HepG2 (cell line): Measurements from ENCODE around the gene UBAP2L. TPM values are rescaled to one million over a fixed set of nuclear protein-coding genes. Genes with fewer than 3 reads are reported as not detected.

Experiments
- ATAC-seq: fragments of 200-7000 bp; cut with Tn5 transposase; 3 replicates; pipeline ENCODE4 v1.9.1; 2020; ENCODE audit warnings: mild to moderate bottlenecking, moderate library complexity
- BruUV-seq: library from RNA; stranded (reverse); fragments of 400-500 nt; replicated peaks from 2 replicates; lab custom pipeline; 2021; lab: Mats Ljungman, UMichigan
- CTCF ChIA-PET: fragments of 300-600 bp; formaldehyde crosslinking; extraction: SDS; loops from one replicate; lab custom pipeline; 2021; ENCODE audit warnings: low total read pairs, inconsistent platforms, low intra/inter-chr PET ratio; lab: Yijun Ruan, JAX
- POLR2A ChIA-PET: fragments of 350-600 bp; sonication (Branson Sonifier 250); formaldehyde crosslinking; loops from one replicate; lab custom pipeline; 2020; ENCODE audit warnings: antibody characterized with exemption, inconsistent platforms; lab: Yijun Ruan, JAX
- DNase-seq: peaks from one replicate; pipeline ENCODE4 v3.0.0-alpha.2; 2015; ENCODE audit warnings: low spot score
- FAIRE-seq: peaks from 3 replicates; lab custom pipeline; 2011; peaks lifted over from hg19 to GRCh38; lab: Jason Lieb, UNC
- H2AFZ ChIP-seq: one replicate; pipeline ENCODE4 v1.6.1; 2011; ENCODE audit warnings: low read length, inconsistent platforms
- H3K27ac ChIP-seq: fragments of 300-600 bp; 3 replicates; pipeline ENCODE4 v1.8.0; 2011; ENCODE audit warnings: mixed run types, mild to moderate bottlenecking, mixed read lengths, low read length, inconsistent platforms; ENCODE audit not compliant: insufficient read depth; ENCODE audit errors: extremely low read length
- H3K27me3 ChIP-seq, 2 experiments: fragments of 200-600 bp in 1 of 2; 2 replicates in 1 of 2; 3 replicates in 1 of 2; pipeline versions ENCODE4 v1.6.0 to v1.8.0; 2011; ENCODE audit warnings: low read length in 2 of 2, mild to moderate bottlenecking in 2 of 2, moderate library complexity in 2 of 2, inconsistent platforms in 1 of 2; ENCODE audit not compliant: insufficient read depth in 2 of 2, control insufficient read depth in 1 of 2
- H3K36me3 ChIP-seq, 2 experiments: fragments of 200-600 bp in 1 of 2; replicated peaks in 1 of 2; 2 replicates in 1 of 2; 3 replicates in 1 of 2; pipeline versions ENCODE4 v1.5.1 to v1.8.0; 2011; ENCODE audit warnings: low read length in 2 of 2, inconsistent platforms in 1 of 2; ENCODE audit not compliant: insufficient read depth in 2 of 2, control insufficient read depth in 1 of 2
- H3K4me1 ChIP-seq: 2 replicates; pipeline ENCODE4 v1.5.1; 2012; ENCODE audit warnings: low read length, inconsistent platforms; ENCODE audit not compliant: insufficient read depth
- H3K4me2 ChIP-seq: 2 replicates; pipeline ENCODE4 v1.6.0; 2011; ENCODE audit warnings: low read depth, low read length, inconsistent platforms
- H3K4me3 ChIP-seq, 3 experiments: fragments of 200-600 bp in 1 of 3; sonication (generic), shearing (Covaris generic) in 1 of 3; replicated peaks in 1 of 3; 2 replicates each; pipeline ENCODE4 v1.5.1; 2011 to 2016; ENCODE audit warnings: low read length in 3 of 3, inconsistent platforms in 2 of 3, low read depth in 2 of 3, mild to moderate bottlenecking in 2 of 3, control low read depth in 1 of 3, mixed read lengths in 1 of 3; ENCODE audit not compliant: insufficient read depth in 1 of 3
- H3K79me2 ChIP-seq: one replicate; pipeline ENCODE4 v1.6.1; 2011; ENCODE audit warnings: low read length, inconsistent platforms; ENCODE audit not compliant: insufficient read depth
- H3K9ac ChIP-seq: 2 replicates; pipeline ENCODE4 v1.6.0; 2011; ENCODE audit warnings: mild to moderate bottlenecking, low read depth, low read length, inconsistent platforms; ENCODE audit not compliant: insufficient read depth
- H3K9me3 ChIP-seq: 2 replicates; pipeline ENCODE4 v1.5.1; 2012; ENCODE audit warnings: mild to moderate bottlenecking, low read length
- H4K20me1 ChIP-seq: 2 replicates; pipeline ENCODE4 v1.6.0; 2011; ENCODE audit warnings: inconsistent platforms, mild to moderate bottlenecking, low read length, moderate library complexity; ENCODE audit not compliant: insufficient read depth
- ADNP ChIP-seq: sonication (generic); formaldehyde crosslinking; IDR thresholded peaks from 2 replicates; pipeline ENCODE4 v1.4.0; 2020; ENCODE audit warnings: missing genetic modification reagents
- FOXA1 ChIP-seq, 2 experiments: fragments of 450-650 bp in 1 of 2; sonication (generic) in 1 of 2; formaldehyde crosslinking in 1 of 2; IDR thresholded peaks; 2 replicates each; pipeline versions ENCODE4 v1.4.0 to v1.6.1; 2016 to 2020; ENCODE audit warnings: missing genetic modification reagents in 1 of 2
- FOXA3 ChIP-seq: IDR thresholded peaks from 2 replicates; pipeline ENCODE4 v1.6.1; 2016; ENCODE audit warnings: missing genetic modification reagents, missing compliant biosample characterization
- HCFC1 ChIP-seq: fragments of 150-350 bp; IDR thresholded peaks from 2 replicates; pipeline ENCODE4 v1.6.1; 2014; ENCODE audit warnings: low read depth, low read length
- PAWR ChIP-seq: sonication (generic); formaldehyde crosslinking; IDR thresholded peaks from 2 replicates; pipeline ENCODE4 v1.4.0; 2020; ENCODE audit warnings: missing genetic modification reagents, mild to moderate bottlenecking, borderline replicate concordance
- ZFP90 ChIP-seq: sonication (generic); formaldehyde crosslinking; IDR thresholded peaks from 2 replicates; pipeline ENCODE4 v1.8.0; 2022; ENCODE audit warnings: missing genetic modification reagents, mild to moderate bottlenecking, inconsistent platforms, borderline replicate concordance
- ZNF296 ChIP-seq: sonication (generic); formaldehyde crosslinking; conservative IDR thresholded peaks from 2 replicates; pipeline ENCODE4 v1.5.0; 2020; ENCODE audit warnings: mild to moderate bottlenecking, missing genetic modification reagents
- ZNF652 ChIP-seq: IDR thresholded peaks from 2 replicates; pipeline ENCODE4 v1.6.1; 2016; ENCODE audit warnings: low read depth, borderline replicate concordance
- WGBS: methylation state at CpG from one replicate; pipeline ENCODE4 v1.1.6; 2017; ENCODE audit warnings: low lambda C conversion rate; 5-methylcytosine and 5-hydroxymethylcytosine counted together
- in situ Hi-C: cut with HindIII; loops from 2 replicates; pipeline ENCODE4 v1.10.0; 2017; ENCODE audit warnings: low pct_unique_long_range_greater_than_20kb; ENCODE audit not compliant: extremely low pct_ligation_motif_present
- intact Hi-C: fragments of 100-400 bp; cut with micrococcal nuclease; formaldehyde crosslinking; loops from one replicate; pipeline ENCODE4 v1.10.0; 2022; ENCODE audit not compliant: unreplicated experiment
- polyA plus RNA-seq, 8 experiments: library from polyadenylated mRNA; depleted of rRNA in 3 of 8; stranded (reverse) in 7 of 8; unstranded in 1 of 8; fragments of >200 nt; fragmentation: Illumina TruSeq in 4 of 8; extraction: Trizol in 4 of 8; gene quantifications; 2 replicates each; pipeline versions ENCODE4 v1.2.1 to v1.2.3, GENCODE V29; 2011 to 2016; ENCODE audit warnings: low read depth in 4 of 8, missing spikeins in 1 of 8, mixed read lengths in 1 of 8; ENCODE audit not compliant: insufficient read depth in 1 of 8
- total RNA-seq, 5 experiments: library from RNA; depleted of rRNA; stranded (reverse); fragments of >200 nt; fragmentation: Illumina TruSeq; extraction: Trizol; gene quantifications; 2 replicates each; pipeline ENCODE4 v1.2.3, GENCODE V29; 2016; ENCODE audit warnings: low read depth in 1 of 5
- TF ChIP-seq, protein P1 (sequence below): sonication (generic); formaldehyde crosslinking; conservative IDR thresholded peaks from 2 replicates; pipeline ENCODE4 v1.4.0; 2020; ENCODE audit warnings: missing genetic modification reagents
- TF ChIP-seq, protein P2 (sequence below), 2 experiments: fragments of 450-650 bp in 1 of 2; sonication (generic) in 1 of 2; formaldehyde crosslinking in 1 of 2; IDR thresholded peaks; 2 replicates each; pipeline versions ENCODE4 v1.6.1 to v1.8.0; 2016 to 2022; ENCODE audit warnings: antibody characterized with exemption in 1 of 2, mild to moderate bottlenecking in 1 of 2, missing genetic modification reagents in 1 of 2
- TF ChIP-seq, protein P3 (sequence below): sonication (generic); formaldehyde crosslinking; conservative IDR thresholded peaks from 2 replicates; pipeline ENCODE4 v1.8.0; 2022; ENCODE audit warnings: missing genetic modification reagents

UBAP2L gene
- total and polyA plus RNA-seq, 2 of the 13 experiments (the other 11 are each of a cell fraction or from before 2014, with no cell fraction given), result 74.2 to 159 TPM

DNA sequence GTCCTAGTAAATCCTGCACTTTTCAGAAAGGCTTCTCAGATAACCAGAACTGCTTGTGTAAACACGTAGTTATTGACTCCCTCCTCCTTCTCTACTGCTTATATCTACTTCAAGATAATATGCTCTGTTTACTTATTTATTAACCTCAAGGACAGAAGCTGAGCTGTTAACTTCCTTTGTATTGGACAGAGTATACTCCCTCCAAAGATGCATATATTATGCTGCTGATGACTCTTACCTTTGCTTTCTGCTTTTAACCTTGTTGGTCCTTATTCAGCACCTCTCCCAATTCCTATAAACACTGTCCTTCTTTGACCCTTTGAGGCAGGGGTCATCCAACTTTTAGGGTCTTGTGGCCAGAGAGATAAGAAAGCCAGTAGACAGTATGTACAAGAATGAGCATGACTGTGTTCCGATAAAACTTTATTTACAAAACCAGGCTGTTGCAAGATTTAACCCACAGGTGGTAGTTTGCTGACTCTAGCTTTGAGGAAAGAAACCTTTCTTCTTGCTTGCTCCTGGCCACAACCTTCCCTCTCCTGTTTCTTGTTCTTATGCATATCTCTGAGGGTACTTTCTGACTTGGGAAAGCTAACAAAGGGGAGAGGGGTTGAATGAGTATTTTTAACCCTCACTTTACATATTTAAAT, 33.8 kb upstream of the UBAP2L start:
- Histone ChIP-seq H3K9me3 (no peaks in the 10 kb centered on the region), H4K20me1 (peaks cover 6% of the 10 kb centered on the region; the same call in 1 of the 2 replicates), H3K27me3 (no peaks in the 10 kb centered on the region; a peak in 1 of 5 replicates), H3K9ac (no peak overlapping the region), H3K79me2 (peaks cover 9% of the 10 kb centered on the region), H3K36me3 (no peaks in the 10 kb centered on the region), H2AFZ (no peak overlapping the region), H3K4me2 (peak overlapping the region; percentile 43), H3K27ac (no peak overlapping the region), H3K4me1 (peaks cover 26% of the 10 kb centered on the region), H3K4me3 (no peak overlapping the region)
- ChIA-PET POLR2A (no interaction called here), CTCF (interaction anchor here (1.3 to 2.5 kb wide), 2 partner anchors 85 to 148 kb away, joined by 3 to 20 read pairs; partner anchors contain the start of gene HAX1)
- no peak for TF ChIP-seq ADNP (CRISPR knock-in tag)
- TF ChIP-seq, protein P1, sequence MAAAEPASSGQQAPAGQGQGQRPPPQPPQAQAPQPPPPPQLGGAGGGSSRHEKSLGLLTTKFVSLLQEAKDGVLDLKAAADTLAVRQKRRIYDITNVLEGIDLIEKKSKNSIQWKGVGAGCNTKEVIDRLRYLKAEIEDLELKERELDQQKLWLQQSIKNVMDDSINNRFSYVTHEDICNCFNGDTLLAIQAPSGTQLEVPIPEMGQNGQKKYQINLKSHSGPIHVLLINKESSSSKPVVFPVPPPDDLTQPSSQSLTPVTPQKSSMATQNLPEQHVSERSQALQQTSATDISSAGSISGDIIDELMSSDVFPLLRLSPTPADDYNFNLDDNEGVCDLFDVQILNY (CRISPR knock-in tag), result no peak
- TF ChIP-seq, protein P2, sequence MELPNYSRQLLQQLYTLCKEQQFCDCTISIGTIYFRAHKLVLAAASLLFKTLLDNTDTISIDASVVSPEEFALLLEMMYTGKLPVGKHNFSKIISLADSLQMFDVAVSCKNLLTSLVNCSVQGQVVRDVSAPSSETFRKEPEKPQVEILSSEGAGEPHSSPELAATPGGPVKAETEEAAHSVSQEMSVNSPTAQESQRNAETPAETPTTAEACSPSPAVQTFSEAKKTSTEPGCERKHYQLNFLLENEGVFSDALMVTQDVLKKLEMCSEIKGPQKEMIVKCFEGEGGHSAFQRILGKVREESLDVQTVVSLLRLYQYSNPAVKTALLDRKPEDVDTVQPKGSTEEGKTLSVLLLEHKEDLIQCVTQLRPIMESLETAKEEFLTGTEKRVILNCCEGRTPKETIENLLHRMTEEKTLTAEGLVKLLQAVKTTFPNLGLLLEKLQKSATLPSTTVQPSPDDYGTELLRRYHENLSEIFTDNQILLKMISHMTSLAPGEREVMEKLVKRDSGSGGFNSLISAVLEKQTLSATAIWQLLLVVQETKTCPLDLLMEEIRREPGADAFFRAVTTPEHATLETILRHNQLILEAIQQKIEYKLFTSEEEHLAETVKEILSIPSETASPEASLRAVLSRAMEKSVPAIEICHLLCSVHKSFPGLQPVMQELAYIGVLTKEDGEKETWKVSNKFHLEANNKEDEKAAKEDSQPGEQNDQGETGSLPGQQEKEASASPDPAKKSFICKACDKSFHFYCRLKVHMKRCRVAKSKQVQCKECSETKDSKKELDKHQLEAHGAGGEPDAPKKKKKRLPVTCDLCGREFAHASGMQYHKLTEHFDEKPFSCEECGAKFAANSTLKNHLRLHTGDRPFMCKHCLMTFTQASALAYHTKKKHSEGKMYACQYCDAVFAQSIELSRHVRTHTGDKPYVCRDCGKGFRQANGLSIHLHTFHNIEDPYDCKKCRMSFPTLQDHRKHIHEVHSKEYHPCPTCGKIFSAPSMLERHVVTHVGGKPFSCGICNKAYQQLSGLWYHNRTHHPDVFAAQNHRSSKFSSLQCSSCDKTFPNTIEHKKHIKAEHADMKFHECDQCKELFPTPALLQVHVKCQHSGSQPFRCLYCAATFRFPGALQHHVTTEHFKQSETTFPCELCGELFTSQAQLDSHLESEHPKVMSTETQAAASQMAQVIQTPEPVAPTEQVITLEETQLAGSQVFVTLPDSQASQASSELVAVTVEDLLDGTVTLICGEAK (IDR thresholded peaks at IDR 0.05), result peak; percentile 94
- TF ChIP-seq, protein P2 (CRISPR knock-in tag; IDR thresholded peaks at IDR 0.05), result peak; percentile 99
- no peak for TF ChIP-seq ZNF296 (CRISPR knock-in tag)
- TF ChIP-seq, protein P3, sequence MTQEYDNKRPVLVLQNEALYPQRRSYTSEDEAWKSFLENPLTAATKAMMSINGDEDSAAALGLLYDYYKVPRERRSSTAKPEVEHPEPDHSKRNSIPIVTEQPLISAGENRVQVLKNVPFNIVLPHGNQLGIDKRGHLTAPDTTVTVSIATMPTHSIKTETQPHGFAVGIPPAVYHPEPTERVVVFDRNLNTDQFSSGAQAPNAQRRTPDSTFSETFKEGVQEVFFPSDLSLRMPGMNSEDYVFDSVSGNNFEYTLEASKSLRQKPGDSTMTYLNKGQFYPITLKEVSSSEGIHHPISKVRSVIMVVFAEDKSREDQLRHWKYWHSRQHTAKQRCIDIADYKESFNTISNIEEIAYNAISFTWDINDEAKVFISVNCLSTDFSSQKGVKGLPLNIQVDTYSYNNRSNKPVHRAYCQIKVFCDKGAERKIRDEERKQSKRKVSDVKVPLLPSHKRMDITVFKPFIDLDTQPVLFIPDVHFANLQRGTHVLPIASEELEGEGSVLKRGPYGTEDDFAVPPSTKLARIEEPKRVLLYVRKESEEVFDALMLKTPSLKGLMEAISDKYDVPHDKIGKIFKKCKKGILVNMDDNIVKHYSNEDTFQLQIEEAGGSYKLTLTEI, result no peak
- no peak for TF ChIP-seq ZFP90 (CRISPR knock-in tag)
- no peak for TF ChIP-seq PAWR (CRISPR knock-in tag)
- TF ChIP-seq ZNF652 (CRISPR knock-in tag), result peak; percentile 78
- TF ChIP-seq HCFC1, result no peak
- TF ChIP-seq FOXA1 (IDR thresholded peaks at IDR 0.05), result no peak
- TF ChIP-seq FOXA1 (CRISPR knock-in tag; IDR thresholded peaks at IDR 0.05), result peak; percentile 3; the same call in 1 of the 2 replicates
- peak; percentile 19; the same call in 1 of the 2 replicates for TF ChIP-seq FOXA3 (CRISPR knock-in tag)
- DNase-seq, result no peak
- in situ Hi-C loops, result no loop called here
- 2% methylated on average over 2 of the region's 2 CpGs for WGBS
- no peak for ATAC-seq
- no peak for FAIRE-seq
- intact Hi-C loops, result no loop called here
- BruUV-seq, result no TSS peak
